Fibroblast of lung (primary cell): ENCODE measurements around the gene EXOC6B.

ENCODE experiments used
- CTCF ChIP-seq, 2 donors: IDR thresholded peaks in 1 of 2; conservative IDR thresholded peaks in 1 of 2; 1 replicate in 1 of 2; 2 replicates in 1 of 2; pipeline ENCODE4 v1.5.1; 2011 to 2012; ENCODE audit warnings: low read length in 2 of 2, control low read depth in 1 of 2, inconsistent platforms in 1 of 2, low read depth in 1 of 2, mild to moderate bottlenecking in 1 of 2
- EZH2 ChIP-seq: IDR thresholded peaks from 2 replicates; pipeline ENCODE4 v1.5.1; 2012; ENCODE audit warnings: low read length, control low read depth, mild to moderate bottlenecking; ENCODE audit errors: missing control alignments

DNA sequence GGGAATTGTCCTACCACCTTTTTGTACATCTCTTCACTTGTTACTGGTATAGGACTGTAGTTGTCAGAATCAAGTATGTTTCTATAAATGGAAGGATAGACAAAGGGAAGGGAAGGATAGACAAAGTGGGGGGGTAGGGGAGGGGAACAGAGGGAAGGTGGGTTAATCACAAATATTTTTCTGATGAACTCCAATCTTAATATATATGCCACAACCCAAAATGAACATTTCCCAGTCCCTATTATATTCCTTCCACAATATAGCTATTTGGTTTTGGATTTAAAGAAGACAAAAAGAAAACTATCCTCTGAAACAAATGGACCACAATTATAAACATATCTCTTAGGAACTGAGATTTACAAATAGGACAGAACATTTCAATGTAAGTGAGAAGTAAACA, 329.4 kb downstream of the EXOC6B start:
- TF ChIP-seq CTCF (conservative IDR thresholded peaks at IDR 0.05 in 1 of 2, IDR thresholded peaks at IDR 0.05 in 1 of 2; ENCODE audit: low read depth in 1 of 2, low read length in 2 of 2) = no peak
- no peak for TF ChIP-seq EZH2
